AG04450 (cell line): ENCODE measurements around the gene VEZF1. TPM values are rescaled to one million over a fixed set of nuclear protein-coding genes. Genes with fewer than 3 reads are reported as not detected.
A peak's percentile ranks its signal among the peaks of the same experiment; 100 is the strongest.

Experiments used
- CTCF ChIA-PET: fragments of 300-600, 350-600 bp; formaldehyde crosslinking; extraction: SDS; loops from one replicate; lab custom pipeline; 2022; ENCODE audit warnings: antibody characterized with exemption, inconsistent platforms; lab: Charles Lee
- POLR2A ChIA-PET: fragments of 350-600 bp; formaldehyde crosslinking; extraction: SDS; loops from one replicate; lab custom pipeline; 2021; ENCODE audit warnings: antibody characterized with exemption, inconsistent platforms; lab: Yijun Ruan, JAX
- DNase-seq: peaks from one replicate; pipeline ENCODE4 v3.0.0-alpha.2; 2011; ENCODE audit warnings: low read depth, low spot score
- H3K27ac ChIP-seq: one replicate; pipeline ENCODE4 v1.5.1; 2012; ENCODE audit warnings: low read depth, low read length, control low read depth
- H3K27me3 ChIP-seq: one replicate; pipeline ENCODE4 v1.6.0; 2012; ENCODE audit warnings: low read length; ENCODE audit not compliant: control insufficient read depth, insufficient read depth
- H3K4me3 ChIP-seq: 2 replicates; pipeline ENCODE4 v1.5.1; 2011; ENCODE audit warnings: mild to moderate bottlenecking, low read depth, low read length, control low read depth
- H3K9me3 ChIP-seq: 2 replicates; pipeline ENCODE4 v1.5.1; 2012; ENCODE audit warnings: low read length; ENCODE audit not compliant: control insufficient read depth, insufficient read depth
- CTCF ChIP-seq: IDR thresholded peaks from 2 replicates; pipeline ENCODE4 v1.5.1; 2011; ENCODE audit warnings: low read depth, low read length, control low read depth, inconsistent platforms
- polyA plus RNA-seq: library from polyadenylated mRNA; depleted of rRNA; stranded (reverse); fragments of >200 nt; gene quantifications from 2 replicates; pipeline ENCODE4 v1.2.3, GENCODE V29; 2011

VEZF1 gene
- polyA plus RNA-seq, 1 experiment, result 38.9 TPM

- DNase-seq, result no peak
- ChIA-PET POLR2A (interaction anchor here (0.6 to 2.1 kb wide), 13 partner anchors 10 to 139 kb away, joined by 3 to 11 read pairs (median 5); partner anchors contain the start of genes MRPS23 and SRSF1), CTCF (interaction anchor here (3.7 to 4.1 kb wide), 3 partner anchors 11 to 132 kb away, joined by 14 to 70 read pairs (median 36); no protein-coding TSS in a partner anchor)
- H3K27me3 ChIP-seq, result no peaks in the 10 kb centered on the region
- no peak for TF ChIP-seq CTCF
- H3K4me3 ChIP-seq, result peak overlapping the region; percentile 79
- peak overlapping the region; percentile 71 for H3K27ac ChIP-seq
- H3K9me3 ChIP-seq, result no peaks in the 10 kb centered on the region; the same call in 1 of the 2 replicates
These were observed 522 bp upstream of the VEZF1 start for GRCh38 chr17:57988301-57989250.

GRCh38 chr17:57986841-57987580 lies 1.0 kb downstream of the VEZF1 start:
- H3K4me3 ChIP-seq, result peak overlapping the region; percentile 79
- no peaks in the 10 kb centered on the region for H3K27me3 ChIP-seq
- TF ChIP-seq CTCF, result no peak
- H3K9me3 ChIP-seq, result no peaks in the 10 kb centered on the region; the same call in 1 of the 2 replicates
- peak; percentile 66 for DNase-seq
- H3K27ac ChIP-seq, result peak overlapping the region; percentile 96
- CTCF ChIA-PET, result interaction anchor here (0.6 to 3.7 kb wide), 19 partner anchors 9 to 154 kb away, joined by 3 to 63 read pairs (median 3); no protein-coding TSS in a partner anchor
- POLR2A ChIA-PET, result interaction anchor here (0.6 to 1.9 kb wide), 11 partner anchors 13 to 126 kb away, joined by 3 to 11 read pairs (median 5); partner anchors contain the start of gene CUEDC1

- Histone ChIP-seq H3K9me3 (no peaks in the 10 kb centered on the region; the same call in 1 of the 2 replicates), H3K27ac (no peak overlapping the region), H3K4me3 (peak overlapping the region; percentile 41), H3K27me3 (no peaks in the 10 kb centered on the region)
- ChIA-PET CTCF (interaction anchor here (0.7 to 3.7 kb wide), 17 partner anchors 9 to 152 kb away, joined by 3 to 63 read pairs (median 4); no protein-coding TSS in a partner anchor), POLR2A (interaction anchor here (0.8 to 1.9 kb wide), 3 partner anchors 50 to 106 kb away, joined by 5 to 6 read pairs (median 5); no protein-coding TSS in a partner anchor)
- TF ChIP-seq CTCF, result no peak
- DNase-seq, result no peak
These were observed 2.4 kb downstream of the VEZF1 start for GRCh38 chr17:57985675-57985974.

GRCh38 chr17:57984936-57985674 lies 2.9 kb downstream of the VEZF1 start:
- Histone ChIP-seq H3K4me3 (peak overlapping the region; percentile 41), H3K9me3 (no peaks in the 10 kb centered on the region; the same call in 1 of the 2 replicates), H3K27ac (no peak overlapping the region), H3K27me3 (no peaks in the 10 kb centered on the region)
- ChIA-PET POLR2A (interaction anchor here (0.8 to 1.9 kb wide), 2 partner anchors 49 to 58 kb away, joined by 5 to 6 read pairs; no protein-coding TSS in a partner anchor), CTCF (interaction anchor here (0.8 to 3.7 kb wide), 8 partner anchors 10 to 152 kb away, joined by 3 to 63 read pairs (median 5); no protein-coding TSS in a partner anchor)
- no peak for TF ChIP-seq CTCF
- no peak for DNase-seq
